Esophagus muscularis mucosa (tissue), 4 donors: ENCODE data around the gene CPS1. TPM values are rescaled to one million over a fixed set of nuclear protein-coding genes. Genes with fewer than 3 reads are reported as not detected.

Source experiments
- DNase-seq: peaks from one replicate; pipeline ENCODE4 v3.0.0-alpha.2; 2017; ENCODE audit errors: extremely low spot score
- H3K27ac ChIP-seq, 4 donors: fragments of 200-600 bp; sonication (generic); replicated peaks in 1 of 4; 1 replicate in 3 of 4; 2 replicates in 1 of 4; pipeline ENCODE4 v1.5.1; 2016 to 2019; ENCODE audit warnings: mild to moderate bottlenecking in 1 of 4
- H3K27me3 ChIP-seq, 4 donors: fragments of 200-600 bp; sonication (generic); one replicate each; pipeline versions ENCODE4 v1.5.1 to v1.6.0; 2016 to 2019
- H3K36me3 ChIP-seq, 4 donors: fragments of 200-600 bp; sonication (generic); one replicate each; pipeline ENCODE4 v1.5.1; 2016 to 2019
- H3K4me1 ChIP-seq, 4 donors: fragments of 200-600 bp; sonication (generic); one replicate each; pipeline ENCODE4 v1.5.1; 2016 to 2019
- H3K4me3 ChIP-seq, 4 donors: fragments of 200-600 bp; sonication (generic); 1 replicate in 2 of 4; 2 replicates in 2 of 4; pipeline ENCODE4 v1.5.1; 2016 to 2019; ENCODE audit warnings: mild to moderate bottlenecking in 4 of 4, moderate library complexity in 1 of 4
- H3K9me3 ChIP-seq, 4 donors: fragments of 200-600 bp; sonication (generic); 1 replicate in 3 of 4; 2 replicates in 1 of 4; pipeline ENCODE4 v1.5.1; 2016 to 2019
- EP300 ChIP-seq: sonication (generic); formaldehyde crosslinking; IDR thresholded peaks from one replicate; pipeline ENCODE4 v1.6.1; 2017; ENCODE audit warnings: antibody characterized with exemption
- POLR2A ChIP-seq: fragments of 450-650 bp; IDR thresholded peaks from one replicate; pipeline ENCODE4 v1.6.1; 2017; ENCODE audit warnings: antibody characterized with exemption, moderate library complexity, mild to moderate bottlenecking, low read depth
- POLR2AphosphoS5 ChIP-seq, 2 donors: sonication (generic); formaldehyde crosslinking; IDR thresholded peaks; one replicate each; pipeline ENCODE4 v1.6.1; 2017; ENCODE audit warnings: antibody characterized with exemption in 2 of 2
- WGBS: methylation state at CpG from one replicate; pipeline ENCODE4 v1.1.5; 2018; 5-methylcytosine and 5-hydroxymethylcytosine counted together
- intact Hi-C: fragments of 100-400 bp; cut with DNase I; formaldehyde crosslinking; loops from one replicate; pipeline ENCODE4 v1.15.1; 2023
- total RNA-seq, 4 donors: library from RNA; depleted of rRNA; stranded (reverse); fragments of >200 nt; gene quantifications; one replicate each; pipeline versions ENCODE4 v1.1.0 to v1.2.1, GENCODE V29; 2016
- TF ChIP-seq, protein P1 (sequence below), 3 experiments: fragments of 200-600 bp in 2 of 3; fragments of 450-650 bp in 1 of 3; sonication (generic) in 2 of 3; IDR thresholded peaks; one replicate each; pipeline ENCODE4 v1.5.1; 2017 to 2019; ENCODE audit warnings: antibody characterized with exemption in 3 of 3, mild to moderate bottlenecking in 2 of 3, moderate library complexity in 1 of 3

Gene CPS1
- total RNA-seq, 4 donors from 2014 or later, result 1.0 to 2.4 (median 1.6) TPM

DNA sequence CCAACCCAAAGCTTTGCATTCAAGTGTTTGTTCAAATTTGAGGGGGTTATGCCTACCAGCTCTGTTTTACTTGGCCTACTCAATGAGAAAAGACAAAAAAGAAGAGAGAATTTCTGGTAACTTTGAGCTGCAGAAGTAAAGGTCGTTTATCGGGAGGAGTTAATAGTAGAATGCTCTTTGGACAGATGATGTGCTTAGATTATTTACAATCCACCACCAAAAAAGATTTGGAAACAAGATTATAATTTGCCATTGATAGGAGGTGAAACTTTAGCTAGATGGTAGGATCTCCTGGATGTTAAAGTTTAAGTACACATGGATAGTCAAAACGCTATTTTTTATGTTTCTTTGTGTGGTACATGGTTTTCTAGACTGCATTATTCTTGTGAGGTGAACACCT lies 24.9 kb upstream of the CPS1 start:
- intact Hi-C loops, result no loop called here
- WGBS, result 92% methylated on average over 3 of the region's 3 CpGs
- H3K36me3 ChIP-seq, result no peaks in the 10 kb centered on the region
- no peak for DNase-seq
- H3K4me1 ChIP-seq, result no peaks in the 10 kb centered on the region
- H3K4me3 ChIP-seq, result no peak overlapping the region
- H3K27me3 ChIP-seq, result no peaks in the 10 kb centered on the region
- TF ChIP-seq POLR2AphosphoS5 (IDR thresholded peaks at IDR 0.05), result no peak
- no peak overlapping the region for H3K27ac ChIP-seq
- H3K9me3 ChIP-seq, result no peaks in the 10 kb centered on the region

DNA sequence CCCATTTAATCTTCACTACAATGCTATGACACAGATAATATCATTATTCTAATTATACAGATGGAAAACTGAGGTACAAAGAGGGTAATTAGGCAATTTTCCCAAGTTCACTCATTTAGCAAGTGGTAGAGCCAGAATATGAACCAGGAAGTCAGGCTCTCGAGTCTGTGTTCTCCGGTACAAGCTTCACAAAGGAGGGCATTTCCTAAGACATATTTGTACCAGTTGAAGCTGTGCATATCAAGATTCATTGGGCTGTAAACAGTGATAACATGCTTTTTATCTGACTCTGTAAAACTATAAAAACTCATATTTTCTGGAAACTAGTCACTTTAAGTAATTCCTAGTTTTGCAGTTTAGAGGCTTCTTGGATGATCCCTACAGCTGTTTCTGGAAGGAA lies 23.0 kb upstream of the CPS1 start:
- no peaks in the 10 kb centered on the region for H3K36me3 ChIP-seq
- no peaks in the 10 kb centered on the region for H3K9me3 ChIP-seq
- DNase-seq, result no peak
- WGBS, result 86% methylated on average over 2 of the region's 2 CpGs
- intact Hi-C loops, result no loop called here
- TF ChIP-seq EP300 (no peak), POLR2A (no peak), POLR2AphosphoS5 (IDR thresholded peaks at IDR 0.05) (no peak)
- TF ChIP-seq, protein P1, sequence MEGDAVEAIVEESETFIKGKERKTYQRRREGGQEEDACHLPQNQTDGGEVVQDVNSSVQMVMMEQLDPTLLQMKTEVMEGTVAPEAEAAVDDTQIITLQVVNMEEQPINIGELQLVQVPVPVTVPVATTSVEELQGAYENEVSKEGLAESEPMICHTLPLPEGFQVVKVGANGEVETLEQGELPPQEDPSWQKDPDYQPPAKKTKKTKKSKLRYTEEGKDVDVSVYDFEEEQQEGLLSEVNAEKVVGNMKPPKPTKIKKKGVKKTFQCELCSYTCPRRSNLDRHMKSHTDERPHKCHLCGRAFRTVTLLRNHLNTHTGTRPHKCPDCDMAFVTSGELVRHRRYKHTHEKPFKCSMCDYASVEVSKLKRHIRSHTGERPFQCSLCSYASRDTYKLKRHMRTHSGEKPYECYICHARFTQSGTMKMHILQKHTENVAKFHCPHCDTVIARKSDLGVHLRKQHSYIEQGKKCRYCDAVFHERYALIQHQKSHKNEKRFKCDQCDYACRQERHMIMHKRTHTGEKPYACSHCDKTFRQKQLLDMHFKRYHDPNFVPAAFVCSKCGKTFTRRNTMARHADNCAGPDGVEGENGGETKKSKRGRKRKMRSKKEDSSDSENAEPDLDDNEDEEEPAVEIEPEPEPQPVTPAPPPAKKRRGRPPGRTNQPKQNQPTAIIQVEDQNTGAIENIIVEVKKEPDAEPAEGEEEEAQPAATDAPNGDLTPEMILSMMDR (IDR thresholded peaks at IDR 0.05), result no peak
- H3K4me1 ChIP-seq, result no peaks in the 10 kb centered on the region
- H3K27me3 ChIP-seq, result no peaks in the 10 kb centered on the region
- no peak overlapping the region for H3K27ac ChIP-seq
- no peak overlapping the region for H3K4me3 ChIP-seq

DNA sequence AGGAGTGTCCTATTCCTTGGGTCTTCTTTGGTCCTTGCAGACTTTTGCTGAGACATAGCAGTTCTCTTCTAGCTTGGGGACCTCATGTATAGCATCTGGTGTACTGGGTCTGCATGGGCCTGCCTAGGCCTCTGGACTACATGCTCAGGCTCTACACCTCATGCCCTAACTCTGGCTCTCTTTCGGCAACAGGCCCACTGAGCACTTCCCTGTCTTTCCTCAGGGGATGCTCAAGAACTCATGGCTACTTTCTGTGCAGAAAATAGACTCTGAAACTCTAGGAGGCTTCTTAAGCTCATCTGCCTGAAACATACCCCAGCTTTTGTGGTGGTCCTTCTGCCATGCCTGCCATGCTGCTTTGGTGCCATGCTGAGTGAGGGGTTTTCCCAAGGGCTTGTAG lies 21.5 kb upstream of the CPS1 start:
- Histone ChIP-seq H3K36me3 (no peaks in the 10 kb centered on the region), H3K4me1 (no peaks in the 10 kb centered on the region), H3K27ac (no peak overlapping the region), H3K4me3 (no peak overlapping the region), H3K9me3 (no peaks in the 10 kb centered on the region), H3K27me3 (no peaks in the 10 kb centered on the region)
- WGBS, result 91% methylated on average over 1 of the region's 1 CpG
- DNase-seq, result no peak
- intact Hi-C loops, result no loop called here
- TF ChIP-seq POLR2AphosphoS5 (IDR thresholded peaks at IDR 0.05) (no peak), EP300 (no peak), POLR2A (no peak)
- TF ChIP-seq, protein P1 (IDR thresholded peaks at IDR 0.05), result no peak

DNA sequence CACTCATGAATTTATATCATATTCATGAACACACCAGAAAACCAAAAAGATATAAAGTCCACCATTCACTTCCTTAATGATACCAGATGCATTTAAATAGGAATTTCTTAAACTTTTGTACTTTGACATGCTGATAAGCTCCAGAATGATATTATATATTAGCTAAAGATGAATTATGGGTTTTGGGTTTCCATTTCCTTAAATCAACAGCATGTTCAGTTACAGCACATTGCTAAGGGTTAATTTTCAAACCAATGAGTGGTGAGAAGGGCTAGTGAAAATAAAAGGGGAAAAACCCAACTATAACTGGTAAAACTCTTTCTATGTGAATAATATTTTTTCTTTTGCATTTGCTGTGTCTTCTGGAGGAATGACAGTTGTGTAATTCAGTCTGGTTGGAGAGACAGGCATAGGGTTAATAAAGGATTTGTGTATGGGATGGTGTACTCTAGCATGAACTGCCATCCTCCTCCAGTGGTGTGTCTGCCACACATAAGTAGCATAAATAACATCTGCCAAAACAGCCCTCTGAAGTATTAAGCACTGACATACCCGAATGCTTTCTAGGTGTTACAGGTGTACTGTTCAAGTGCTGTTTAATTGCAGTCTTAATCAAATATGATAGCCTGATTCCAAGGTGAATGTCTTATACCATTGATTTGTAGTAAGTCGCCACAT lies 19.3 kb upstream of the CPS1 start:
- no peak for DNase-seq
- TF ChIP-seq, protein P1 (IDR thresholded peaks at IDR 0.05), result no peak
- no peak for TF ChIP-seq EP300
- TF ChIP-seq POLR2AphosphoS5 (IDR thresholded peaks at IDR 0.05), result no peak
- TF ChIP-seq POLR2A, result no peak
- H3K4me3 ChIP-seq, result no peak overlapping the region
- H3K4me1 ChIP-seq, result no peaks in the 10 kb centered on the region
- intact Hi-C loops, result no loop called here
- no peaks in the 10 kb centered on the region for H3K36me3 ChIP-seq
- no peaks in the 10 kb centered on the region for H3K27me3 ChIP-seq
- no peaks in the 10 kb centered on the region for H3K9me3 ChIP-seq
- WGBS, result 86% methylated on average over 2 of the region's 2 CpGs
- H3K27ac ChIP-seq, result no peak overlapping the region

DNA sequence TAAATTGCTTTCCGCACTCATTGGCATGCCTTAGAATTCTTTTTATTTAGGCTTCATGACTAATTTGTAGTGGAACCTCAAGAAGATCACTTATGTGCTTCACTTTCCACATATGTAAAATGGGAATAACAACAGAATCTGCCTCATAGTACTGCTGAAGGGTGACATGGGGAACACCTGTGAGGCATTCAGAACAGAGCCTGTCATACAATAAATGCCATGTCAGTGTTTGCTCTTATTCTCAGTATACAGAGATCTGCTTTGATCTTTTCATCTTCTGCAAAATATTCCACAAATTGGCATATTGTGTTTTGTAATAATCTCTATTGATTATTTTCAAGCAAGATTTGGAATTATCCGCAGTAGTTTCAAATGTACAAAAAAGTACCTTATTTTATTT lies 17.4 kb upstream of the CPS1 start:
- H3K4me1 ChIP-seq, result no peaks in the 10 kb centered on the region
- DNase-seq, result no peak
- no peaks in the 10 kb centered on the region for H3K36me3 ChIP-seq
- H3K9me3 ChIP-seq, result no peaks in the 10 kb centered on the region
- 93% methylated on average over 2 of the region's 2 CpGs for WGBS
- TF ChIP-seq POLR2A (no peak), POLR2AphosphoS5 (IDR thresholded peaks at IDR 0.05) (no peak), EP300 (no peak)
- TF ChIP-seq, protein P1 (IDR thresholded peaks at IDR 0.05), result no peak
- intact Hi-C loops, result no loop called here
- H3K27me3 ChIP-seq, result no peaks in the 10 kb centered on the region
- no peak overlapping the region for H3K27ac ChIP-seq
- H3K4me3 ChIP-seq, result no peak overlapping the region
